AML-193 (cell line): ENCODE results near the gene EDEM2.
"Not testable (repeated sequence)": the region's sequence is repeated elsewhere in the genome, so short reads cannot be mapped to it uniquely, and the experiment has no call there.

Source experiments
- DNase-seq, 2 experiments: peaks; one replicate each; lab custom pipeline; 2025; lab: John Stamatoyannopoulos, UW

The EDEM2 gene

GRCh38 chr20:35168701-35169409 lies 21.7 kb upstream of the EDEM2 start:
- not testable (repeated sequence) for DNase-seq

- DNase-seq: no peak
These were observed 20.7 kb upstream of the EDEM2 start for GRCh38 chr20:35167787-35168186.

GRCh38 chr20:35166242-35166830 lies 19.2 kb upstream of the EDEM2 start:
- DNase-seq: peak in 1 of 2 experiments; percentile 3

- no peak for DNase-seq
These were observed 18.4 kb upstream of the EDEM2 start for GRCh38 chr20:35165221-35166185.

- DNase-seq: not testable (repeated sequence)
These were observed 17.4 kb upstream of the EDEM2 start for GRCh38 chr20:35164531-35164930.

- DNase-seq: not testable (repeated sequence)
These were observed 13.2 kb upstream of the EDEM2 start for GRCh38 chr20:35160341-35160740.

- no peak for DNase-seq
These were observed 9.8 kb upstream of the EDEM2 start for GRCh38 chr20:35156978-35157377.

- DNase-seq: no peak
These were observed 8.8 kb upstream of the EDEM2 start for GRCh38 chr20:35155936-35156335.

GRCh38 chr20:35151736-35152135 lies 4.6 kb upstream of the EDEM2 start:
- no peak for DNase-seq

- no peak for DNase-seq
These were observed 3.9 kb upstream of the EDEM2 start for GRCh38 chr20:35150846-35151579.

GRCh38 chr20:35147575-35148071 lies 487 bp upstream of the EDEM2 start:
- DNase-seq: peak; percentile 54 to 72

GRCh38 chr20:35146299-35146919 lies 727 bp downstream of the EDEM2 start:
- peak in 1 of 2 experiments; percentile 2 for DNase-seq

GRCh38 chr20:35145141-35145564 lies 2.0 kb downstream of the EDEM2 start:
- DNase-seq: peak; percentile 19 to 23

GRCh38 chr20:35144694-35145093 lies 2.4 kb downstream of the EDEM2 start:
- peak; percentile 86 to 92 for DNase-seq

- peak; percentile 5 to 17 for DNase-seq
These were observed 11.1 kb downstream of the EDEM2 start for GRCh38 chr20:35135867-35136586.

- DNase-seq: no peak
These were observed 12.3 kb downstream of the EDEM2 start for GRCh38 chr20:35134880-35135279.

GRCh38 chr20:35134472-35134871 lies 12.7 kb downstream of the EDEM2 start:
- no peak for DNase-seq

GRCh38 chr20:35133735-35134134 lies 13.4 kb downstream of the EDEM2 start:
- DNase-seq: no peak

GRCh38 chr20:35133031-35133430 lies 14.1 kb downstream of the EDEM2 start:
- DNase-seq: no peak

GRCh38 chr20:35131934-35132333 lies 15.2 kb downstream of the EDEM2 start:
- DNase-seq: no peak
